ENCODE measurements around the gene FAM114A1.
"Not testable (repeated sequence)": the region's sequence is repeated elsewhere in the genome, so short reads cannot be mapped to it uniquely, and the experiment has no call there.

The FAM114A1 gene

GRCh38 chr4:38979511-38980230 lies 112.1 kb downstream of the FAM114A1 start:
- no peak for DNase-seq

GRCh38 chr4:38980903-38981676 lies 113.5 kb downstream of the FAM114A1 start:
- DNase-seq, result no peak

GRCh38 chr4:38982361-38983095 lies 114.9 kb downstream of the FAM114A1 start:
- no peak for DNase-seq

- no peak for DNase-seq
Measured at GRCh38 chr4:38983291-38983690, 115.7 kb downstream of the FAM114A1 start.

- DNase-seq, result no peak
Measured at GRCh38 chr4:38983787-38984598, 116.4 kb downstream of the FAM114A1 start.

GRCh38 chr4:38985410-38986100 lies 117.9 kb downstream of the FAM114A1 start:
- DNase-seq, result no peak

GRCh38 chr4:38987491-38987890 lies 119.9 kb downstream of the FAM114A1 start:
- no peak for DNase-seq

- not testable (repeated sequence) for DNase-seq
Measured at GRCh38 chr4:38988353-38988752, 120.7 kb downstream of the FAM114A1 start.

- DNase-seq, result no peak
Measured at GRCh38 chr4:38989487-38989886, 121.9 kb downstream of the FAM114A1 start.

GRCh38 chr4:38990241-38990640 lies 122.6 kb downstream of the FAM114A1 start:
- no peak for DNase-seq

GRCh38 chr4:38993683-38994082 lies 126.1 kb downstream of the FAM114A1 start:
- no peak for DNase-seq

GRCh38 chr4:38994135-38994534 lies 126.5 kb downstream of the FAM114A1 start:
- no peak for DNase-seq
